Fibroblast of lung (primary cell): ENCODE measurements around the gene STK32C.

Experiments used
- CTCF ChIP-seq, 2 donors: IDR thresholded peaks in 1 of 2; conservative IDR thresholded peaks in 1 of 2; 1 replicate in 1 of 2; 2 replicates in 1 of 2; pipeline ENCODE4 v1.5.1; 2011 to 2012; ENCODE audit warnings: low read length in 2 of 2, control low read depth in 1 of 2, inconsistent platforms in 1 of 2, low read depth in 1 of 2, mild to moderate bottlenecking in 1 of 2
- EZH2 ChIP-seq: IDR thresholded peaks from 2 replicates; pipeline ENCODE4 v1.5.1; 2012; ENCODE audit warnings: low read length, control low read depth, mild to moderate bottlenecking; ENCODE audit errors: missing control alignments

DNA sequence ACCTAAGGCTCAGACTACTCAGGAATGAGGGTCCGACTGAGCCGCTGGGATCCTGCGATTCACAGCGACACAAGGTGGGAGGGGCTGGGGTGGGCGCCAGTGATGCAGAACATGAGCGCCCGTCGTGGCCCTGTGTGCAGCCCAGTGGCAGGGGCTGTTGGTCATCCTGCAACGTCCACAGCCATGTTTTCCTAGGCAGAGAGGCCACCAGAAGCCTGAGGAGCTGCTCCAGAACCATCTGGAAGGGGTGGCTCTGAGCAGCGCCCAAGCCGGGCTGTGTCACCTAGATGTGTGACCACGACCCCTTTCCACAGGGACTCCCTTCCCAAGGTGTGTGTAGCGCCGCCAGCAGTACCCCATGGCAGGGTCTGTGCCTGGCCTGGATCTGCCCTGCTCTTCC, 96.5 kb downstream of the STK32C start:
- TF ChIP-seq EZH2 (no peak), CTCF (conservative IDR thresholded peaks at IDR 0.05 in 1 of 2, IDR thresholded peaks at IDR 0.05 in 1 of 2; ENCODE audit: low read depth in 1 of 2, low read length in 2 of 2) (no peak)
